HUES48 (cell line): ENCODE data around the gene GRAMD2A.
A peak's percentile ranks its signal among the peaks of the same experiment; 100 is the strongest.

ENCODE experiments used
- H3K27ac ChIP-seq: one replicate; pipeline ENCODE4 v1.7.0; 2013; ENCODE audit warnings: low read depth, low read length, inconsistent platforms
- H3K27me3 ChIP-seq: 2 replicates; pipeline ENCODE4 v1.6.1; 2013; ENCODE audit warnings: mild to moderate bottlenecking, low read length; ENCODE audit not compliant: control insufficient read depth, insufficient read depth
- H3K36me3 ChIP-seq: 2 replicates; pipeline ENCODE4 v1.6.1; 2013; ENCODE audit warnings: low read length; ENCODE audit not compliant: control insufficient read depth, insufficient read depth
- H3K4me1 ChIP-seq: 2 replicates; pipeline ENCODE4 v1.6.1; 2013; ENCODE audit warnings: mild to moderate bottlenecking, low read length; ENCODE audit not compliant: control insufficient read depth, insufficient read depth
- H3K4me3 ChIP-seq: 2 replicates; pipeline ENCODE4 v1.5.1; 2013; ENCODE audit warnings: mild to moderate bottlenecking, low read depth, low read length
- H3K9ac ChIP-seq: 2 replicates; pipeline ENCODE4 v1.6.1; 2013; ENCODE audit warnings: mild to moderate bottlenecking, low read depth, low read length, moderate library complexity
- H3K9me3 ChIP-seq: 2 replicates; pipeline ENCODE4 v1.6.1; 2013; ENCODE audit warnings: low read length; ENCODE audit not compliant: control insufficient read depth, insufficient read depth

Gene GRAMD2A

GRCh38 chr15:72131922-72132321, 65.7 kb downstream of the GRAMD2A start:
- no peaks in the 10 kb centered on the region for H3K4me1 ChIP-seq
- no peaks in the 10 kb centered on the region for H3K9me3 ChIP-seq
- no peaks in the 10 kb centered on the region for H3K36me3 ChIP-seq
- no peak overlapping the region for H3K27ac ChIP-seq
- no peak overlapping the region for H3K4me3 ChIP-seq
- no peak overlapping the region for H3K9ac ChIP-seq
- H3K27me3 ChIP-seq: no peaks in the 10 kb centered on the region

GRCh38 chr15:72130272-72130671, 67.3 kb downstream of the GRAMD2A start:
- Histone ChIP-seq H3K27ac (no peak overlapping the region), H3K27me3 (no peaks in the 10 kb centered on the region), H3K9ac (no peak overlapping the region), H3K4me1 (no peaks in the 10 kb centered on the region), H3K4me3 (no peak overlapping the region), H3K36me3 (no peaks in the 10 kb centered on the region), H3K9me3 (no peaks in the 10 kb centered on the region)

GRCh38 chr15:72128359-72128758, 69.2 kb downstream of the GRAMD2A start:
- no peak overlapping the region for H3K4me3 ChIP-seq
- H3K4me1 ChIP-seq: no peaks in the 10 kb centered on the region
- no peaks in the 10 kb centered on the region for H3K36me3 ChIP-seq
- H3K27ac ChIP-seq: no peak overlapping the region
- no peak overlapping the region for H3K9ac ChIP-seq
- H3K9me3 ChIP-seq: no peaks in the 10 kb centered on the region
- no peaks in the 10 kb centered on the region for H3K27me3 ChIP-seq

- H3K4me1 ChIP-seq: no peaks in the 10 kb centered on the region
- no peaks in the 10 kb centered on the region for H3K27me3 ChIP-seq
- H3K9me3 ChIP-seq: no peaks in the 10 kb centered on the region
- no peak overlapping the region for H3K4me3 ChIP-seq
- no peaks in the 10 kb centered on the region for H3K36me3 ChIP-seq
- no peak overlapping the region for H3K9ac ChIP-seq
- H3K27ac ChIP-seq: no peak overlapping the region
Measured at GRCh38 chr15:72127724-72128322, 69.8 kb downstream of the GRAMD2A start.

- H3K9me3 ChIP-seq: no peaks in the 10 kb centered on the region
- no peaks in the 10 kb centered on the region for H3K36me3 ChIP-seq
Measured at GRCh38 chr15:72124218-72124617, 73.4 kb downstream of the GRAMD2A start.

GRCh38 chr15:72118017-72118978, 79.3 kb downstream of the GRAMD2A start, which contains the start of the genes MYO9A and SENP8:
TSS of gene MYO9A (minus strand) at chr15:72118150. CDS start at chr15:72046563, 71,587 bp downstream.
TSS of gene SENP8 (plus strand) at chr15:72118403. CDS start at chr15:72139624, 21,221 bp downstream.
- no peaks in the 10 kb centered on the region for H3K9me3 ChIP-seq
- H3K9ac ChIP-seq: peak within 1 kb of the TSS; percentile 92
- no peaks in the 10 kb centered on the region for H3K36me3 ChIP-seq
- peaks cover 10% of the 10 kb centered on the region for H3K4me1 ChIP-seq
- H3K27me3 ChIP-seq: no peaks in the 10 kb centered on the region
- peak within 1 kb of the TSS; percentile 98 for H3K4me3 ChIP-seq
- peak within 1 kb of the TSS; percentile 98 for H3K27ac ChIP-seq

More at GRCh38 chr15:72124218-72124617, 73.4 kb downstream of the GRAMD2A start:
- H3K4me1 ChIP-seq: peaks cover under 1% of the 10 kb centered on the region
- no peak overlapping the region for H3K9ac ChIP-seq
- H3K27ac ChIP-seq: no peak overlapping the region
- H3K27me3 ChIP-seq: no peaks in the 10 kb centered on the region
- no peak overlapping the region for H3K4me3 ChIP-seq

GRCh38 chr15:72117486-72118016, 80.0 kb downstream of the GRAMD2A start:
- H3K9ac ChIP-seq: peak overlapping the region; percentile 68; the same call in 1 of the 2 replicates
- peaks cover 10% of the 10 kb centered on the region for H3K4me1 ChIP-seq
- peak overlapping the region; percentile 98 for H3K4me3 ChIP-seq
- H3K36me3 ChIP-seq: no peaks in the 10 kb centered on the region
- H3K27ac ChIP-seq: peak overlapping the region; percentile 98
- no peaks in the 10 kb centered on the region for H3K9me3 ChIP-seq
- H3K27me3 ChIP-seq: no peaks in the 10 kb centered on the region

- Histone ChIP-seq H3K36me3 (no peaks in the 10 kb centered on the region), H3K4me1 (peaks cover 10% of the 10 kb centered on the region), H3K9ac (no peak overlapping the region), H3K27me3 (no peaks in the 10 kb centered on the region), H3K9me3 (no peaks in the 10 kb centered on the region), H3K4me3 (peak overlapping the region; percentile 98), H3K27ac (peak overlapping the region; percentile 98)
Measured at GRCh38 chr15:72116731-72117485, 80.7 kb downstream of the GRAMD2A start.

- H3K9ac ChIP-seq: no peak overlapping the region
- H3K9me3 ChIP-seq: no peaks in the 10 kb centered on the region
- peaks cover 7% of the 10 kb centered on the region for H3K4me1 ChIP-seq
- no peak overlapping the region for H3K4me3 ChIP-seq
- H3K27ac ChIP-seq: no peak overlapping the region
- no peaks in the 10 kb centered on the region for H3K36me3 ChIP-seq
- no peaks in the 10 kb centered on the region for H3K27me3 ChIP-seq
Measured at GRCh38 chr15:72113347-72114031, 84.1 kb downstream of the GRAMD2A start.

- Histone ChIP-seq H3K27me3 (no peaks in the 10 kb centered on the region), H3K4me3 (no peak overlapping the region), H3K36me3 (no peaks in the 10 kb centered on the region), H3K27ac (no peak overlapping the region), H3K9me3 (no peaks in the 10 kb centered on the region), H3K9ac (no peak overlapping the region), H3K4me1 (peaks cover 7% of the 10 kb centered on the region)
Measured at GRCh38 chr15:72112805-72113204, 84.8 kb downstream of the GRAMD2A start.
